Measurements from ENCODE around the gene PNMA8B.

PNMA8B gene

DNA sequence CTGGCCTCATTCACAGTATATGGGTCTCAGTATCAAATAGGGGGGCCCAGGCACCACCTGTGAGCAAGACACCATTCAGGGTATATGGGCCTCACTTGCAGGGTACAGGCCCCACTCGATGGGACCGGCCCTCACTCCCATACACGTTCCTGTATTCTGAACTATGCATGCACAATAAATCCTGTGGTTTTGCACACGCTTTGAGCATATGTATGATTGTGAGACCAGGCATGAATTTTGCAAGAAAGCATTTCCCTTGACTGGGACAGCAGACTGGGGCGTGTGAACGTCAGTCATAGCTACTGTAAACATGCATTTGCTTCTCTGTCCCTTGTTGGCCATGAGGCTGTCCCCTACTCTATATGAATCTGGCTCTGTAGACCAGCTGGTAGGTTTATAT, 637 bp upstream of the PNMA8B start:
- Mint-ChIP-seq H3K27ac (no peak overlapping the region), H3K9me3 (no peaks in the 10 kb centered on the region), H3K36me3 (ENCODE audit: low read depth) (no peaks in the 10 kb centered on the region), H3K4me1 (ENCODE audit: low read depth) (peaks cover 16% of the 10 kb centered on the region), H3K27me3 (peaks cover 71% of the 10 kb centered on the region), H3K4me3 (no peak overlapping the region)
- DNase-seq, result no peak

DNA sequence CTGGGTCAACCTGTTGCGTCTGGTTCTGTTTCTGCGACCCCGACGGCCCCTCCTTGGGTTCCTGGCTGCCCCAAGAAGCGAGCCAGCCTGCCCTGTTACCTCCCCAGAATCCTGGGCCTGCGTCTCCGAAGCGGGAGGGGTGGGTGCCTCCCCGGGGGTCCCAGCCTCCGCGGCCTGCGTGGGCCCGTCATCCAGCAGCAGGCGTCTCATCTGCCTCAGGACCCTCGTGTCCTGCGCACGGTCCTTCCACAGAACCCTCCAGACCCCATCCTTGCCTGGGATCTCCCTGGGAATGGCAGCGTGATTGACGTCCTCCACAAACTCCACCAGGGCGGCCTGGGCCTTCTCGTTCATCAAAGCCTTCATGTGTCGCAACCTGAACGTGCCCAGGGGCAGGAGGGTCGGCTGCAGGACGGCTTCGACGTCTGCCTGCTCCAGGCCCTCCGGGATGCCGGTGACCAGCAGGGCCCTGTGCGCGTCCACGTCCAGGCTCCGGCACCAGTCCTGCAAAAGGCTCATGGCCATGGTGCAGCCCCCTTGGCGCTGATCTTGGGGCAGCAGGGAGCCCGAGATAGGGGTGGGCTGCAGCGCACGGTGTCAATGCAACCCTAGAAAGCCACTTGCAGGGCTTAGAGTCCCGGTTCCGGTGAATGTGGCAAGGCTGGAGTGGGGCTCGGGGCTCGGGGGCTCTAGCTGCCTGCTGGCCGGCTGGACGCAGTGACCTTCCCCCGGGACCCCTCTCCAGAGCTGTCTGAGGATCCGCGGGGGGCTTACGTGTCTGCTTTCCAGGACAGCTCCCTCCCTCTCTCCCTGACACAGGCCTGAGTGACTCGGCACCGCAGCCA, 504 bp downstream of the PNMA8B start:
- Mint-ChIP-seq H3K27ac (no peak overlapping the region), H3K36me3 (ENCODE audit: low read depth) (no peaks in the 10 kb centered on the region), H3K4me3 (no peak overlapping the region), H3K4me1 (ENCODE audit: low read depth) (peaks cover 17% of the 10 kb centered on the region), H3K9me3 (no peaks in the 10 kb centered on the region), H3K27me3 (peaks cover 73% of the 10 kb centered on the region)
- DNase-seq, result no peak

DNA sequence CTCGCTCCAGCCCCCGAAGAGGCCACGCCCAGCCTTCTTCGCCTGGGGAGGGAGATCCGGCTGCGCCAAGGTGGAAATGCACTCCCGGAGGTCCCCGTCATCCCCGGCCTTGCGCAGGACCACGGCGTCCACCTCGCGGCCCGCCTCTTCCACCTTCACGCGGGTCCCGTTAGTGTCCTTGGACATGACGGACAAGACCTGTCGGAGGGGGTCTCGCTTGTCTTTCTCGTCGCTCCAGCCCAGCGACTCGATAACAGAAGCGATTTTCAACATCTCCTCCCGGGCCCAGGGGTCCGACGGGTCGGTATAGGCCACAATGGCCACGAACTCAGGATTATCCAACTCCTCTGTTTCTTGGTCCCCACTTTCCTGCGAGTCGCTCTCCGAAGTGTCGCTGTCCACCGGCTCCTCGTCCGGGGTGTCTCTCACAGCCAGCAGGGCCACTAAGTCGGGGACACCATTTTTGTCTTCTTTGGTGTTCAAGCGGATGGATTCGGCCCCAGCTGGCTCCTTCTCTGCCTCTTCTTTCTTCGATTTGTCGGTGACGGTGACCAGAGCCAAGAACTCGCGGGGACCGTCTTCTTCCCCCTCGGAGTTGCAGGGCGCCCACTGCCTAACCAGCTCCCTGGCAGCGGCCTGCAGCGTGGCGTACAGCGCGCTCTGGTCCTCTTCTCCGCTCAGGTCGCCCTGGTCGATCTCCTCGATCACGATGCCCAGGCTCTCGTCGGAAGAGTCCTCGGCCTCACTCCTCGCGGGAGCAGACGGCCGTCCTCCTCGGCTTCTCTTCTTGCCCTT, 1.3 kb downstream of the PNMA8B start:
- H3K27ac Mint-ChIP-seq, result no peak overlapping the region
- H3K36me3 Mint-ChIP-seq (ENCODE audit: low read depth), result no peaks in the 10 kb centered on the region
- no peaks in the 10 kb centered on the region for H3K9me3 Mint-ChIP-seq
- peak overlapping the region; percentile 54 for H3K4me3 Mint-ChIP-seq
- peaks cover 73% of the 10 kb centered on the region for H3K27me3 Mint-ChIP-seq
- DNase-seq, result peak; percentile 40
- H3K4me1 Mint-ChIP-seq (ENCODE audit: low read depth), result peaks cover 22% of the 10 kb centered on the region

DNA sequence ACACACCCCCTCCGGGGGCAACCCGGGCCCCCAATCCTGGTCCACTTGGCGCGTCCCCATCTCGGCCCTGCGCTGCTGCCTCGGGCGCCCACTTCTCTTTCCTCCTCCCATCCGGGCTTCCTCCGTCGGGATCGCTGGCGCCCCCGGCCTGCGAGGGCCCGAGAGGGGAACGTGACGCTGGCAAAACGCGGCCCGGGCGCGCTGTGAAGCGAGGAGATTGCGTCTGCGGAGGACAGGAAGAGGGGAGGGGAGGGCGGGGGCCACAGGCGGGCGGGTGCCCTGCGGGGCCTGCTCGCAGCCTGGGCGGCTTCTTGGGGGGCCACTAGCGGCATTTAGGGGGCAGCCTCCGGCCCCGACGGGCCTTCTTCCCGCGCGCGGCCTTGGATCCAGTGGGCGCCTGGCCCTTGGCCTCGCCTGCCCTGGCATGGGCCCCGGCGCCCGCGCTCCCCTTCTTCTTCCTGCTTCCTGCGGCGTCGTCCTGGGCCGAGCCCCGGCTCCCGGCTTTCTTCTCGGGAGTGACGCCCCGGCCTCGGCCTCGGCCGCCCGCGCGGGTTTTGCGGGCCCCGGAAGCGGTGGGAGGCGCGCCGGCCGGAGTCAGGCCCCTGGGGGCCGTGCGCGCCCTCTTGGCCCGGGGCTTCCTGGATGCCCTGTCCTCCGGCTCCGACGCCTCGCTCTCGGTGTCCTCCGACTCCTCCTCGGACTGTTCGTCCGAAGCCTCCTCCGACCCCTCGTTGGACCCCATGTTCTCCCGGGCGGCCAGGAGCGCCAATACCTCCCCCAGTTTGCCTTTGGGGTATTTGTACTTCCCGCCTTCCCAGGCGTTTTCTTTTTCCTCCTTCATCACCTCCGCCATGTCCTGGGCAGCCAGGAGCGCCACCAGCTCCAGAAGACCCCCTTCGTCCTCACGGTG, 2.2 kb downstream of the PNMA8B start:
- Mint-ChIP-seq H3K4me3 (peak overlapping the region; percentile 54), H3K27ac (no peak overlapping the region)

DNA sequence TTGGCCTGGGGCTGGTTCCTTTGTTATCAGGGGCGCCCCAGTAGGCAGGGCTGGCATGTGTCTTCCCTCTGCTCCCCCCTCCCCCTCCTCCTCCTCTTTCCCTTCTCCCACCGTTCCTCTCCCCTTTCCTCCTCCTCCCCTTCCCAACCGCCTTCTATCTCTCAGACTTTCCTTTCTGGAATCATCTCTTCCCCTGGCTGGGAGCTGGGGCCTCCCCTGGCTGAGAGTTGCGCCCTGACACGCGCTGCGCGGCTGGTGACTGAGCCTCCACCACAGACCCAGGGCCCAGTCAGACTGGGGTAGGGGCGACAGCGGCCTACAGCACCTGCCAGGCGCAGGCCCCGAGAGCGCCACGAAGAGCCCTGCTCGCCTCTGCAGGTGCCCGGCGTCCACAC, 2.8 kb downstream of the PNMA8B start:
- H3K9me3 Mint-ChIP-seq, result no peaks in the 10 kb centered on the region
- no peaks in the 10 kb centered on the region for H3K36me3 Mint-ChIP-seq (ENCODE audit: low read depth)
- H3K27me3 Mint-ChIP-seq, result peaks cover 82% of the 10 kb centered on the region
- H3K27ac Mint-ChIP-seq, result no peak overlapping the region
- H3K4me1 Mint-ChIP-seq (ENCODE audit: low read depth), result peaks cover 26% of the 10 kb centered on the region
- H3K4me3 Mint-ChIP-seq, result peak overlapping the region; percentile 39
- no peak for DNase-seq

More for the DNA sequence above, 2.2 kb downstream of the PNMA8B start:
- peaks cover 22% of the 10 kb centered on the region for H3K4me1 Mint-ChIP-seq (ENCODE audit: low read depth)
- H3K36me3 Mint-ChIP-seq (ENCODE audit: low read depth), result no peaks in the 10 kb centered on the region
- peaks cover 79% of the 10 kb centered on the region for H3K27me3 Mint-ChIP-seq
- peak; percentile 57 for DNase-seq
- no peaks in the 10 kb centered on the region for H3K9me3 Mint-ChIP-seq

DNA sequence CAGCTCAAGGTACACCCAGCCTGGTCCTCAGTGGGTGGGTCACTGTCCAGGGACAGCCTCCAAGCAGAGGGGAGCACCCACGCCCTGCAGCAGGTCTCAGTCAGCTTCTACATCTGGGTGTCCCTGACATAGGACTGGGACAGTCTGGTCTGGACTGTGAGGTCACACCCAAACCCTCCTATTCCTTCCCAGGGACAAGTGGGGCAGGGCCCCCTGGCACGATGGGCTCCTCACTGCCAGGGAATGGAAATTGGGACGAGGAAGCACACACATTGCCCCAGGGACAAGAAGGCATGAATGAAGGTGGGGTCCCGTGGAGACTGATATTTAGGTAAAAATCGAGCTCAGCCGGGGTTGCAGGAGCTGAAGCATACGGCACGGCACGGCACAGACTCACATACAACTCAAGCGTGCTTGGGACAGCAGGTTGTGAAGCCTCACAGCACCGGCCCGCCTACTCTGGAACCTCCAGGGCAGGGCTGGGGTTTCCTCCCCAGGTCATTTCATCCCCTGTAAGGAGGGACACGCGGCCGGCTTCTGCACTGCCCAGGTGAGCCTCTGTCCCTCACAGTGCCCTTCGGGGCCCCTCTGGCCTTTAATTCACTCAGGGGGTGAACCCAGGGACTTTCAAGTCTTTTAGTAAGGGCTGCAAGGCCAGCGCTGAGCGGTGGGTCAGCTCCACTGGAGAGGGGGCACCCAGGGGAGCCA, 3.5 kb downstream of the PNMA8B start:
- Mint-ChIP-seq H3K9me3 (no peaks in the 10 kb centered on the region), H3K27ac (no peak overlapping the region)

DNA sequence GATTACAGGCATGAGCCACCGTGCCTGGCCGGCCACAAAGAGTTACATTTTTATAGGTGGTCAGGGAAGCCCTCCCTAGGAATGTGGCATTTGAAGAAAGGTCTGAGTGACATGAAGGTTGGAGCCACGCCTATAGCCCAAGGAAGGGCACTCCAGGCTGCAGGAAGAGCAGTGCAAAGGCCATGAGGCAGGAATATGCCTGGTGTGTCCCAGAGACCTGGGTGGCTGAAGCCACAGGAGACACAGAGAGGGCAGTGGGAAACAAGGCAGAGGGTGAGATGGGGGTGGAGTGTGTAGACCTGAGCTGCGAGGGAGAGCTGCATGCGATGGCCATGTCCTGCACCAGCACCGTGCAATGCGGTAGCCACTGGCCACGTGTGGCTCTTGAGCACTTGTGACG, 4.9 kb downstream of the PNMA8B start:
- Mint-ChIP-seq H3K4me3 (no peak overlapping the region), H3K36me3 (ENCODE audit: low read depth) (no peaks in the 10 kb centered on the region), H3K4me1 (ENCODE audit: low read depth) (peaks cover 36% of the 10 kb centered on the region), H3K9me3 (no peaks in the 10 kb centered on the region), H3K27me3 (peaks cover 87% of the 10 kb centered on the region), H3K27ac (no peak overlapping the region)
- no peak for DNase-seq

More for the DNA sequence above, 3.5 kb downstream of the PNMA8B start:
- no peaks in the 10 kb centered on the region for H3K36me3 Mint-ChIP-seq (ENCODE audit: low read depth)
- no peak overlapping the region for H3K4me3 Mint-ChIP-seq
- H3K4me1 Mint-ChIP-seq (ENCODE audit: low read depth), result peaks cover 33% of the 10 kb centered on the region
- DNase-seq, result peak; percentile 37
- peaks cover 87% of the 10 kb centered on the region for H3K27me3 Mint-ChIP-seq

DNA sequence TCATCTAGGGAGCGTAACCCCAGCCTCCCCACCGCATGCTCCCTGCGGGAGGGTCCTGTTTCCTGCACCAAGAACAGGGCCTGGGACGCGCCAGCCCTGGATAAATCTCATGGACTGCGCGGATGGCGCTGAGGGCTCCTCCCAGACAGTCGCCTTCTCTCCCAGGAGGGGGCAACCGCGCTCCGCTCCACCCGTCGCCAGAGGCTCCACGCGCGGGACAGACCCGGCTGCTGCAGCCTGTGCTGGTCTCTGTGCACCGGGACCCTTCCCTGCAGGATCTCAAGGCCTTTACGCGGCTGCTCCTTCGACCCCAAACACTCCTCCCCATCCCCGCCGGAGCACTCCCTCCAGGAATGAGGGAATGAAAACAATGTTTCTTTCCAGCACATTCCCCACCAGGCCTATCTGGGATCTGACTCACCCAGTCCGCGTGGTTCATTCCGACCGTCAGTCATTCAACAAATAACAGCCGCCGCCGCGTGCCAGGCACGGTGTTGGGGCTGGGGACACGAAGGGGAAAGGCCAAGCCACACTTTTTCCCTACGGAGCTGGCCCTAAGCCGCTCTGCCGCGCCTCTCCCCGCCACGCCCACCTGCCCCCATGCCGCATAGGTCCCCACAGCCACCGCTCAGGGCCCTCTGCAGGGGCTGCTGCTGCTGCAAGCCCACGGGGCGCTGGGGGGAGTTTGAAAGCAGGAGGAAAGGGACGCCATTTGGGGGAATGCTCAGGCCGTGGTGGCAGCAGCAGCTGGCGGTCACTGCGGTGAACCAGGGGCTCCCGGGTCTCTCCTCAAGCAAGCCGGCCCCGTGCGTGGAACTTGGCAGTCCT, 6.0 kb downstream of the PNMA8B start:
- DNase-seq, result peak; percentile 40
- Mint-ChIP-seq H3K27ac (no peak overlapping the region), H3K4me1 (ENCODE audit: low read depth) (peaks cover 34% of the 10 kb centered on the region), H3K27me3 (peaks cover 89% of the 10 kb centered on the region), H3K9me3 (no peaks in the 10 kb centered on the region), H3K4me3 (no peak overlapping the region), H3K36me3 (ENCODE audit: low read depth) (no peaks in the 10 kb centered on the region)

DNA sequence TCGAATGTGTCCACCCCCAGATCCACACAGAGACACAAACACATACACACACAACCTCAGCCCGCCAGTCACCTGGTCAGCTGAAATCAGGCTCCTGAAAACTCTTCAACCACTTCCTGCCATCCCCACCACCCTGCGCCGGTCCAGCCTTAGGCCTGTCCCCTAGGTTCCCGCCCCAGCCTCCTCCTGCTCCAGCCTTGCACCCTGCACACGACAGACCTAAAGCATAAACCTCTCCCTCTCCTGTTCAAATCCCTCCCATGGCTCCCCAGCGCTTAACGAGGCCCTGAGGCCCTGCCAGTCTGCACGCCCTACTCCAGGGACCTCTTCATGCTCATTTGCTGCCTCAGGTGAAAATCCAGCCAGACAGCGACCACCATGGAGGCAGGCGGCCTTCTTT, 7.1 kb downstream of the PNMA8B start:
- peak; percentile 36 for DNase-seq
- Mint-ChIP-seq H3K4me1 (ENCODE audit: low read depth) (peaks cover 25% of the 10 kb centered on the region), H3K27ac (no peak overlapping the region), H3K27me3 (peaks cover 84% of the 10 kb centered on the region), H3K36me3 (ENCODE audit: low read depth) (no peaks in the 10 kb centered on the region), H3K4me3 (no peak overlapping the region), H3K9me3 (no peaks in the 10 kb centered on the region)

DNA sequence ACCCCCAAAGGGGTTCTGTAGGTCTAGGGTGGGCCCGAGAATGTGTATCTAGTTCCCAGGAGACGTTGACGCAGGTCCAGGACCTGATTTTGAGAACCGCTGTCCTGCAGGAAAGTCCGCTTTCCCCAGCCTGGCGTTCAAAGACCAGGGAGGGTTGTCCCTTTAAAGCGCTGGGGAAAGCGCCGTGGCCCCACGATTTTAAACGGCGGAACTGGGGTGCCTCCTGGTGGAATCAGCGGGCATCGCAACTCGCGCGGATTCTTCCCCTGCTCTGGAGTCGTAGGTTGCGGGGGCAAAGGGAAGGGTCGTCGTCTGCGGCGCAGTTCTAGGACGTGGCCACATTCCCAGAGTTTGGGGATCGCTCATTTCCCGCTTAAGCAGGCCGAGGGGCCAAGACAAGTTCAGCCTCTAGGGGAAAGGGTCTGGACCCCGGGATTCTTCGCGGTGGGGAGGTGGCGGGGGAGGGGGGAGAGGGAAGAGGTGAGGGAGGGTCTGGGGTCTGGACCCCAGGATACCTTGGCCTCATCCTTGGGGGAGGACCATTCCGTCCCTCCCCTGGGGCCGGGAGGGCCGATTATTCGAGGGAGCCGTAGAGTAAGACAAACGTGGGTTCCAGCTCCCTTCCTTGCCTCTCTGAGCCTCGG, 7.7 kb downstream of the PNMA8B start:
- H3K27me3 Mint-ChIP-seq, result peaks cover 80% of the 10 kb centered on the region
- H3K36me3 Mint-ChIP-seq (ENCODE audit: low read depth), result no peaks in the 10 kb centered on the region
- no peaks in the 10 kb centered on the region for H3K9me3 Mint-ChIP-seq
- H3K27ac Mint-ChIP-seq, result no peak overlapping the region
- peaks cover 23% of the 10 kb centered on the region for H3K4me1 Mint-ChIP-seq (ENCODE audit: low read depth)
- peak; percentile 90 for DNase-seq
- H3K4me3 Mint-ChIP-seq, result no peak overlapping the region

DNA sequence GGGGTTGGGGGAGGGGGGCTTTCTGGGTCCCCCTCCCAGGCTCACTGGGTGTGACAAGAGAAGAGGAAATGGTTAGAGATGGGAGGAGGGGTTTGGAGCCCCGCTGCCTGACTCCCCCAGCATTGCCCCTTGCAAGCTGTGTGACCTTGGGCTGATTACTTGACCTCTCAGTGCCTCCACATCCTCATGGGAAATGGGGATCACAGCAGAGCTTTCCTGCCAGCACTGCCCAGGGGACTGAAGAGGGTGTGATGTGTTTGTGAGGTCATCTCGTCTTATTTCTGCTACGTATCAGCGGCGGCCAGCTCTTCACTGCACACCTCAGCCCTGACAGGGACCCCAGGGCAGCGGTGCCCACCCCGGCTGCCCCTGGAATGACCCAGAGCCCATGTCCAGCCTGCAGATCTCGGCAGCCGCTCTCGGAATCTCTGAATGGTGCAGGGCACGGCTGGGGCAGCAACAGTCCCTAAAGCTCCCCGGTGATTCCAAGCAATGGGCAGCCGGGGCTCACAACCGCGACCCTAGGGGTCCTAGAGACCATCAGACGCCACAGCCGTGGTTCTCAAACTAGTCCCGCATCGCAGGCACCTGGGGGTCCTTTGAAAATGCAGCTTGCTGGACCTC, 8.4 kb downstream of the PNMA8B start:
- DNase-seq, result no peak
- Mint-ChIP-seq H3K4me3 (no peak overlapping the region), H3K9me3 (no peaks in the 10 kb centered on the region)

DNA sequence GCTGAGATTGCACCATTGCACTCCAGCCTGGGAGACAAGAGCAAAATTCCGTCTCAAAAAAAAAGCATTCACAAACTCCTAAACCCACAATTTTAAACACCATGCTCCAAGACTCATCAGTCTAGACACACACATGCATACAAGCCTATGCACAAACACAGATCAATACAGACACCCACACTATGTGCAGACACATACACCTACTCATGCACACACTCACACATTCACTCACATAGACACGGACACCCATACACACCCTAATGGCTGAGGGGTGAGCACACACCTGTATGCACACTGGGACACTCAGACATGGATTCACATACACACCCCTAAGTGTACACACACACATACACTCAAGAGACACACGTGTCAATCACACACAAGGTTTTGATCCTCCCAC, 9.3 kb downstream of the PNMA8B start:
- Mint-ChIP-seq H3K4me3 (no peak overlapping the region), H3K9me3 (no peaks in the 10 kb centered on the region), H3K27me3 (peaks cover 80% of the 10 kb centered on the region), H3K4me1 (ENCODE audit: low read depth) (peaks cover 20% of the 10 kb centered on the region), H3K36me3 (ENCODE audit: low read depth) (no peaks in the 10 kb centered on the region), H3K27ac (no peak overlapping the region)
- DNase-seq, result no peak

More for the DNA sequence above, 8.4 kb downstream of the PNMA8B start:
- Mint-ChIP-seq H3K27me3 (peaks cover 80% of the 10 kb centered on the region), H3K27ac (no peak overlapping the region), H3K4me1 (ENCODE audit: low read depth) (peaks cover 21% of the 10 kb centered on the region), H3K36me3 (ENCODE audit: low read depth) (no peaks in the 10 kb centered on the region)
